NAMALWA (cell line): ENCODE measurements around the gene KPNB1.

ENCODE experiments used
- DNase-seq: peaks from one replicate; pipeline ENCODE4 v3.0.0-alpha.2; 2015; ENCODE audit warnings: low spot score

Gene KPNB1

GRCh38 chr17:47636273-47637030, 13.3 kb upstream of the KPNB1 start:
- no peak for DNase-seq

- no peak for DNase-seq
Observed at GRCh38 chr17:47638903-47639302, 10.8 kb upstream of the KPNB1 start.

GRCh38 chr17:47640076-47640475, 9.6 kb upstream of the KPNB1 start:
- DNase-seq, result no peak

GRCh38 chr17:47641202-47641601, 8.5 kb upstream of the KPNB1 start:
- DNase-seq, result no peak

GRCh38 chr17:47643116-47643515, 6.6 kb upstream of the KPNB1 start:
- DNase-seq, result no peak

GRCh38 chr17:47644324-47644723, 5.4 kb upstream of the KPNB1 start:
- DNase-seq, result no peak

- no peak for DNase-seq
Observed at GRCh38 chr17:47649972-47650524, 329 bp downstream of the KPNB1 start.

- peak; percentile 94 for DNase-seq
Observed at GRCh38 chr17:47650525-47651522, 1.1 kb downstream of the KPNB1 start.

- no peak for DNase-seq
Observed at GRCh38 chr17:47651704-47652103, 2.0 kb downstream of the KPNB1 start.

- DNase-seq, result no peak
Observed at GRCh38 chr17:47652570-47652969, 2.9 kb downstream of the KPNB1 start.

- no peak for DNase-seq
Observed at GRCh38 chr17:47653442-47653841, 3.7 kb downstream of the KPNB1 start.

- DNase-seq, result no peak
Observed at GRCh38 chr17:47654991-47655390, 5.3 kb downstream of the KPNB1 start.

- DNase-seq, result peak; percentile 79
Observed at GRCh38 chr17:47660064-47660492, 10.4 kb downstream of the KPNB1 start.

- DNase-seq, result peak; percentile 86
Observed at GRCh38 chr17:47663912-47664623, 14.3 kb downstream of the KPNB1 start.

GRCh38 chr17:47664624-47664941, 14.9 kb downstream of the KPNB1 start:
- no peak for DNase-seq

GRCh38 chr17:47665655-47666054, 15.9 kb downstream of the KPNB1 start:
- no peak for DNase-seq

- no peak for DNase-seq
Observed at GRCh38 chr17:47669081-47669480, 19.4 kb downstream of the KPNB1 start.

- DNase-seq, result no peak
Observed at GRCh38 chr17:47670064-47670463, 20.3 kb downstream of the KPNB1 start.

- no peak for DNase-seq
Observed at GRCh38 chr17:47674499-47674898, 24.8 kb downstream of the KPNB1 start.

GRCh38 chr17:47675380-47676198, 25.9 kb downstream of the KPNB1 start:
- no peak for DNase-seq

GRCh38 chr17:47676199-47676472, 26.4 kb downstream of the KPNB1 start:
- DNase-seq, result no peak
